ENCODE results near the gene SLC30A10.
"Not testable (repeated sequence)": the region's sequence is repeated elsewhere in the genome, so short reads cannot be mapped to it uniquely, and the experiment has no call there.

SLC30A10 gene

DNA sequence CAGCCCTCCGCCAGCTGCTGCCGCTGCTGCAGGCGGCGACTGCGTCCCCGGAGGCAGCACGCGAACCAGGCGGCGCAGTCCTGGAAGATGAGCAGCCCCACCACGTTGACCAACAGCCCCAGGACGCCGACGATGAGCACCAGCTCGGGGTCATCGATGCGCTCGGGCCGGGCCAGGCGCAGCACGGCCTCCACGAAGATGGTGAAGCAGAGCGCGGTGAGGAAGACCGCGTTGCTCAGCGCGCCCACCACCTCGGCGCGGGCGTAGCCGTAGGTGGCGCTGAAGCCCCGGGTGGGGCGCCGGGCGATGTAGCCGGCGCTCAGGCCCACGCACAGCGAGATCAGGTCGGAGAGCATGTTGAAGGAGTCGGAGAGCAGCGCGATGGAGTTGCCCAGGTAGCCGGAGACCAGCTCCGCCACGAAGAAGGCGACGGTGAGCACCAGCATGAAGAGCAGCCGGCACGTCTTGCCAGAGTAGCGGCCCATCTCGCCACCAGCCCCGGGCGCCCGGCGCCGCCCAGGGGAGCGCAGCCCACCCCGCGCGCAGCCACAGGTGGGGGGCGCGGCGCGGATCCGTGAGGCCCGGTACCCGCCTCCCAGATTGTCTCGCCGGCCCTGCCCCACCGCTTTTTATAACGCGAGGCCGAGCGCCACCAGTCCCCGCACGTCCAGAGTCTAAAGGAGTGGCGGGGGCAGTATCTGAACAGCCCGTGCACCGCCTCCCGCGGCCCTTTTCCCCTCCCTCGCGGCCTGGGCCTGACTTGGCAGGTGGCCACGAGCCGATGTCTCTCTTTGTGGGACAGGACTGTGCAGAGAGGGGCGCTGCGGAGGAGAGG lies at the start of gene SLC30A10:
Gene SLC30A10 (minus strand): TSS at position 602 of the 835 bp plus-strand sequence. CDS start 117 bp downstream, at position 485.
- DNase-seq, result peak; percentile 2

DNA sequence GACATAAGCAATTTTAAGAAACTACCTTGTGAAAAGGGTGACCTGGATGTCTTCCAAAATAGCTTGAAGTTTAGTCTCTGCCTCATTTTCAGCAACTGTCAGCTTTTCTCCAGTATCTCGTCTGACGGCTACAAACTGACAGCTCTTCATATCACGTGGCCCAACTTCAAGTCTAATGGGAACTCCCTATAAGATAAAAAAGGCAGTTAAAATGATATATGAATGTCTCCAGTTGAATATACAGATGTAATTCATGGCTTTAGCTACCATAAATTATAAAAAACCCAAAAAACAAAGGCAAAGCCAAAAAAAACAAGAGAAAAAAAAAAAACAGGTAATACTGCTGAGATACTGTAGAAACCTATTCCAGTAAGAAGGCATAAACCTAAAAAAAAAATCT lies 44.9 kb upstream of the SLC30A10 start:
- DNase-seq, result no peak

DNA sequence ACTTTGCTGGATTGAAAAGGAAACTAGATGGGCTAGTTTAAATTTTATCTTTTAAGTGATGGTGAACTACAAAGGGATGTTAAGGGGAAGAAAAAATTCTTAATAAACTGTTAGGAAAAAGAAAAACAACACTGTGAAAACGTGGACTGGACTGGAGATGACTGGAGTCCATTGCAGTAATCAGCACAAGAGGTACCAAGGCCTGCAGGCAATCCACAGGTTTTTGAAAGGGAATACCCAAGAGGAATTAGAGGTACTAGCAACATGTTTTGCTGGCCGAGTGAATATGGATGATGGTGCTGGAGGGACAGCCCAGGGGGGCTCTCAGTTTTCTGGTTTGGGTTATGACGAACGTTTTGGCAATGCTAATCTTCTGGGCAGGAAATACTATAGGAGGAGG lies 39.0 kb upstream of the SLC30A10 start:
- no peak for DNase-seq

DNA sequence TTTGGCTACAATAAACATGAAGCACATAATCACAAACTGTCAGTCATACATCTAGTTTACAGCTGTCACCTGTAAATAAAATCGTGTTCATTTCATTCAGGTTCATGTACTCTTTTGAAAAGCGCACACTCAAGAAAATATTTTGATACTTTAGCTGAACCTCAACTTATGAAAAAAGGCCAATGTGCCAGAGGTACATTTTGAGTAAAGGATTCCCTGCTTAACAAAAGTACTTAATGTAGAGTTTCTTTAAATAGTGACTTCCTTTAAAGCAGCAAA lies 37.7 kb upstream of the SLC30A10 start:
- no peak for DNase-seq

DNA sequence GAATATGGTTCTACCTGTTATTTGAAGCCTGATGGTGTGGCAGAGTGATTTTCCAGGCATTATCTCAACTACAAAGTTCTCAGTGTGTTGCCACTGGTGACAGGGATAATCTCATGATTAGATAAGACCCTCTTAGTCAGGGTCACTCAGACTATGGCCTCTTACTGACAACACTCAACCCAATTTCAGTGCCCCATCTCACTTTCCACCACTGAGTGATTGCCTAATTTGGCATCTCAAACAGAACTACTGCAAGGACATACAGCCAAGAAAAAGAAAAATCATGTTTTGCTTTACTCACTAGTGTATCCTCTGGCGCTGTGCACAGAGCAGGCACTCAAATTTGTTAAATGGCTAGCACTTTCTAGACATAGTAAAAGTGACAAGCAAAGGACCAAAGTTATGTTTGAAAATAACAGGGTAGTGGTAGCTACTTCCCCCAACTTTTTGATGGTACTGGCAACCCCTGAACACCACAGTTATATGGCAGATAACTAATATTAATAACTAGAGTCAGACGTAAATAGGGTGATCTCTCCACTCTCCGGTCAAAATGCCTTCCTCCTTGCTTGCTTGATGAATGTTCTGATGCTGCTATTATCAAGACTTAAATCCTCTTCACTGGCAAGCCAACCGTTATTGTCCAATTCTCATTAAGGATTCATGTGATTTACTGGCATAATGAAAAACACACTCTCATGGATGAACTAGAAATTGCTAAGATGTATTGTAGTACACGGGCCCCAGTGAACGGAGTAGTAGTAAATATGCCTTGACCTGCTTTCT lies 37.1 kb upstream of the SLC30A10 start:
- no peak for DNase-seq

DNA sequence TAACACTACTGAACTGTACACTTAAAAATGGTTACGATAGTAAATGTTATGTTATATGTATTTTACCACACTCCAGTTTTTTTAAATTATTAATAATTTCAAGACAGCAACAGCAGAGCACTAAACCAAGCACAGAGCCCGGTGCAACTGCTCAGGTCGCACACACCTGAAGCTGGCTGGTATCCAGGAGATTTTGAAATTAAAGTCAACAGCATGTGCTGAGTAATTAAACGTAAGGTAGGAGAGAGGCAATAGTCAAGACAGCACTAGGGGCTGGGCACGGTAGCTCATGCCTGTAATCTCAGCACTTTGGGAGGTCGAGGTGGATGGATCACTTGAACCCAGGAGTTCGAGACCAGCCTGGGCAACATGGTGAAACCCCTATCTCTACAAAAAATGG lies 35.1 kb upstream of the SLC30A10 start:
- no peak for DNase-seq

DNA sequence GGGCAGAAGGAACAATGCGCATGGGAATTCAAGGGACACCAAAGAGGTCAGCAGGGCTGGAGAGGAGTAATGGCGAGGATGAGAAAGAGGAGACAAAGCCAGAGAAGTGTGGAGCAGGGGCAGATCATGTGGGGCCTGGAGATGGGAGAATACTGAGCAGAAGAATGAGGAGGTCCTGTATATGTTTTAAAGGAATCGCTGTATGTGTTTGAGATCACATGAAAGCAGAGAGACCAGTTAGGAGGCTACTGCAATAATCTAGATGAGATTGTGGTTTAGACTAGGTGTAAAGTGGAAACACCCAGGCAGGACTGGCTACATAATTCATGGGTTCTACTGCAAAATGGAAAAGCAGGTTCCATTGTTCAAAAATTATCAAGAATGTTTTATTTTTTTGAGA lies 33.3 kb upstream of the SLC30A10 start:
- no peak for DNase-seq

DNA sequence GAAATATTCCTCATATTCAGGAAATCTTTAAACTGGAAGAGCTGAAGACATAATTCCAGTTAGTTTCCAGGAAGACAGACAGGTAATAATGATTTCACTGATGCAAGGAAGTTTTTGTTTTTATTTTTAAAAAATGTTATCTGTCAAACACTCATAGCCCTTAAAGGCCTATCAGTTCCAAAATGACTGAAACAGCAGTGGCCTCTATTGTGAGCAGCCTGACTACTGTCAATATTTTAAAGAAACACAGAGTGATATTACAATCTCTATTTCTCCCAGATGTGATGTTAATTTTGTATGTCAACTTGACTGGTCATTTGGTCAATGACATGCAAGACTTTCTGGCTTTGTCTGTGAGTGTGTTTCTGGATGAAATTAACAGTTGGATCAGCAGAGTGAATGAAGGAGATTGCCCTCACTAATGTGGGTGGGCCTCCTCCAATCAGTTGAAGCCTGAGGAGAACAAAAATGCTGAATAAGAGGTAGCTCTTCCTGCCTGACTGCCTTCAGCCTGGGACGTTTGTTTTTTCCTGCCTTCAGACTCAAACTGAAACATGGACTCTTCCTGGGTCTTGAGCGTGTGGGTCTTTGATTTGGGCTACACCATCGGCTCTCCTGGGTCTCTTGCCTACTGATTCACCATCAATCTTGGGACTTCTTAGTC lies 31.3 kb upstream of the SLC30A10 start:
- no peak for DNase-seq

DNA sequence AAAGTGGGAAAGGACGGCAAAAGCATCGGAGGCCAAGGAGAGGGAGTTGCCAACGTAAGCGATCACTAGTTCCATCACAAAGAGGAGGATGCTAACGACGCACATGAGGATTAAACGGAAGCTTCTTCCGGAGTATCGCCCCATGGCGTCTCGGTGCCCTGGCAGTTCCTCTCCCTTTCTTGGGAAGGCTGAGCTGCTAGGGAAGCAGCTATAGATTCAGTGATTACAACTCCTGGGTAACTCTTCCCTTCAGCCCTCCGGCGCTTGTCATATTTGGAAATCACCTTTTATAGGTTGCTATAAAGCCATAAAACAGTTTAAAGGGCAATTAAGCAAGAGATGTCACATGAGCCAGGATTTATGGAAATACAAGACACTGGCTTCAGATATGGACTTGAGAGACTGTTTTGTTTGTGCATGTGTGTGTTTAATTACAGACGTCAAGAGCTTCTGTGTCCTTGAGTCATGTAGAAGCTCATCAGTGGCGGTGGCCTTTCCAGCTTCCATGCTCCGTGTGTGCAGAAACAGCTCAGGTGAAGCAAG lies 30.6 kb upstream of the SLC30A10 start:
- no peak for DNase-seq

DNA sequence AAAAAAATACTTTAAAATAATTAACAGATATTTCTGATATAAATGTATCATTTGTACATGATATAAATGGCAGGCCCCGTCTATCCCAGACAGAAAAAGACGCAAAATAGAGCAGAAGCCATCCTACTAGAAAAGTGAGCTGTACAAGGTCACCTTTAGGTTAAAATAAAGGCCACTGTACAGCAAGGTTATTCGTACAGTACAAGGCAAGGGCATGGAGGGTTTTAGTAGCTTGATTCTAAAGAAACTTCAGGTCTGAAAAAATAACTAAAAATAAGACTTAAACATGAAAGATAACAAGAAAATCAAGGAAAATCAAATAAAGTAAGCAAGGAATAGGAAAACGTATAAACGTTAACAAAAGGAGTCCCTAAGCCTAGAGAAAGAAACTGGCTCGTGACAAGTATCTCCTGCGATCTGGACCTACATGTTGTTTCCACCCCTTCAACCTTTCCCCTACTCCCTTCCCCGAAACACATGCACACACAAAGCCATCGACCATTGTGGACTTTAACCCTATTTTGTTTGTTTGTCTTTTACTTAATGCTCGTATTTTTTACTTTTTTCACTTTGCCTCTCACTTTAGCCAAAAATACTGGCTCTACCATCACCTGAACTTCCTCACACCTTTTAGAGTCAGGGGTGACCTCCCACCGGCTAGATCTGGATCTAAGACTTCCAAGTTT lies 26.5 kb upstream of the SLC30A10 start:
- DNase-seq, result no peak

DNA sequence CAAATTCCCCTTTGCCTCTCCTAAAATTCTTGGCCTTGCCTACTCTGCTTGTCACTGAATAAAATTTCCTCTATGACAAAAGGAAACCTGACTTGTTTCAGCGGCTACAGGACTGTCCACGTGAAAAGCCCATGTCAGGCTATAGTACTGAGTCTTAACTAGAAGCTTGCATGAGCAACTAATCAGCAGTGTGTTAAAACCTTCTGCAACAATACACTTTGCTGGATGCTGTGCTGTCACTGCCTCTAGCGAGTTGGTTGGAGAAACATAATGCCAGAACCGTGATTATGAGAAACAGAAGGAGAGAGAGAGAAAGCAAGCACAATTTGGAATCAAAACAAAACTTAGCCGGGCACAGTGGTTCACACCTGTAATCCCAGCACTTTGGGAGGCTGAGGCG lies 25.7 kb upstream of the SLC30A10 start:
- no peak for DNase-seq

DNA sequence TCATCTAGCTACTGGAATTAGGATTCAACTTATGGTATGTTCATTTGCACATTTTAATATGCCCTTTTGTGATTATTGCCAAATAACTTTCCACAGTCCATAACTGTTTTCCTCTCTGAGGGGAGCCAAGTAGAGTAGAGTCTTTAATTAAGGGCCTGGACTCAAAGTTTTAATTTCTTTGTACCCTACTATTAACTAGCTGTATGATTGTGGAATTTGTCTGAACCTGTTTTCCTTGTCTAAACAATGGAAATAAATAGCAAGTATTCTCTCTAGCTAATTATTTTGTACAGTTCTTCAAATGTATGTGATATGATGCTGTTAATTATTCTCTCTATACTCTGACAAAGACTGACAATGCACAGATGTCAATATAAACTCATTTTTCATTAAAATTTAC lies 24.0 kb upstream of the SLC30A10 start:
- no peak for DNase-seq

DNA sequence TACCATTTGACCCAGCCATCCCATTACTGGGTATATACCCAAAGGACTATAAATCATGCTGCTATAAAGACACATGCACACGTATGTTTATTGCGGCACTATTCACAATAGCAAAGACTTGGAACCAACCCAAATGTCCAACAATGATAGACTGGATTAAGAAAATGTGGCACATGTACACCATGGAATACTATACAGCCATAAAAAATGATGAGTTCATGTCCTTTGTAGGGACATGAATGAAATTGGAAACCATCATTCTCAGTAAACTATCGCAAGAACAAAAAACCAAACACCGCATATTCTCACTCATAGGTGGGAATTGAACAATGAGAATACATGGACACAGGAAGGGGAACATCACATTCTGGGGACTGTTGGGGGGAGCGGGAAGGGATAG lies 20.9 kb upstream of the SLC30A10 start:
- not testable (repeated sequence) for DNase-seq

DNA sequence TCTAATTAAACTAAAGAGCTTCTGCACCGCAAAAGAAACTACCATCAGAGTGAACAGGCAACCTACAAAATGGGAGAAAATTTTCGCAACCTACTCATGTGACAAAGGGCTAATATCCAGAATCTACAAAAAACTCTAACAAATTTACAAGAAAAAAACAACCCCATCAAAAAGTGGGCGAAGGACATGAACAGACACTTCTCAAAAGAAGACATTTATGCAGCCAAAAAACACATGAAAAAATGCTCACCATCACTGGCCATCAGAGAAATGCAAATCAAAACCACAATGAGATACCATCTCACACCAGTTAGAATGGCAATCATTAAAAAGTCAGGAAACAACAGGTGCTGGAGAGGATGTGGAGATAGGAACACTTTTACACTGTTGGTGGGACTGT lies 20.4 kb upstream of the SLC30A10 start:
- DNase-seq, result not testable (repeated sequence)

DNA sequence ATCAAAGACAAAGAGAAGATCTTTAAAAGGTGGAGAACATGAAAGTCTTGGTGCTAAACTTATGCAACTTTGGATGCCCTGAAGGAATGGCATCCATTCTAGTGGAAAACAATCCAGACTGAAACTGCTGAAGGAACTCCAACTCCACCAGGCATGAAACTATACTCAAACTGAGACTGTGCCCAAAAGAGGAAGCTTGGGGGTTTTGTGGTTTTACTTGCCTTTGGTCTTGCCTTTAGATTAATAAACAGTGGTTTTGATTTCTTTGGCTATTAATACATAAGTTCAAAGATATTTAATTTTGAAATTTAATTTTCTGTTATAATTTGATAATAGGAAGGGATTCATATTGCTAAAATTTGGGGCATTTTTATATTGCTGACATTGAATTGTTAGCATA lies 17.4 kb upstream of the SLC30A10 start:
- DNase-seq, result no peak

DNA sequence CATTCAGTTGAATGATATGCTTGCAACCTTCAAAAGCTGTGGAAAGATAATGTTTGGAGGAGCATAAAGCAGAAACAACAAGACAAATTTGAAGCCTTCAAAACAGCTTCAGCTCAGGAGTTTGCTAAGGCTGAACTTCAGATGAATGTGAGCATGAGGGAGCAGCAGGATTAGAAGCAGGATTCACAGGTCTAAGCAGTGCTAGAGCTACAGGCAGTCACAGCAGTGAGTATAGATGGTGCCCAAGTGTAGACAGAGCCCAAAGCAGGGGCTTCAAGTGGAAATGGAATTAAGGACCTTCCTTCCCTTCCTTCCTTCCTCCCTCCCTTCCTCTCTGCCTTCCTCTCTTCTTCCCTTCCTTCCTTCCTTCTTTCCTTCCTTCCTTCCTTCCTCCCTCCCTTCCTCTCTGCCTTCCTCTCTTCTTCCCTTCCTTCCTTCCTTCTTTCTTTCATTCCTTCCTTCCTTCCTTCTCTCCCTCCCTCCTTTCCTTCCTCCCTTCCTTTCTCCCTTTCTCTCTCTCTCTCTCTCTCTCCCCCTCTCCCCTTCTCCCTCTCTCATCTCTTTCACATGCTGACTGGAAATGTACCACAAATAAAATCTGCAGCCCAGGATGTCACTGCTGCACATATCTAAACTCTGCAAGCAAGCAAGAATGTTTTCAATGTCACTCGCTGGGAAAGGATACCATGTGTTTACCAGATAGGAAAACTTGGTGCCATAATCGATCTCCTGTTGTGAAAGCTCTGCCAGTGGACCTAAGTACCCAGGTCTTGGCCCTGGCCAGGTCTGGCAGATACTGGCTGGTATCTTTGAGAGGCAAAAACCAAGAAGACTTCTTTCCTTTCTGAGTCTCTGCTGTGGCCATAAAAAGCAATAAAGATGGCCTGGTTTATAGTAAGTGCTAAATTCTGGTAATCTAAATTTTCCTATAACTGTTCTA lies 13.1 kb upstream of the SLC30A10 start:
- DNase-seq, result no peak

DNA sequence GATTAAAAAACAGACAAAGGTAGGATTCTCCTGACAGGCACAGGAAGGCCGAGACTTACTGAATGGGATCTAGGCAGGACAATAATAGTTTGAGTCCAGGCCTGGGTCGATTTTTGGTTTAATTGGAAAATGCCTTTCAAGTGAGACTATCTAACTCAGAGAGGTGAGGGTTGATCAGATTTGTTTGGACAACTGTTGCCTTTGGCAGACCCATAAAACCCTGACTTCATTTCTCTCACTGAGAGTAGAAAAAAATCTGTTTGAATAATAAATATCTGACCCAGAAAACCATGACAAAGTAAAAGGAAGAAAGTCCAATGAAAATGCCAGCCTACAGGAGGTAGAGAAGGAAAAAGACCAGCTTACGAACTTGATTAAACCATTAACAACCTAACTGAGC lies 12.3 kb upstream of the SLC30A10 start:
- no peak for DNase-seq

DNA sequence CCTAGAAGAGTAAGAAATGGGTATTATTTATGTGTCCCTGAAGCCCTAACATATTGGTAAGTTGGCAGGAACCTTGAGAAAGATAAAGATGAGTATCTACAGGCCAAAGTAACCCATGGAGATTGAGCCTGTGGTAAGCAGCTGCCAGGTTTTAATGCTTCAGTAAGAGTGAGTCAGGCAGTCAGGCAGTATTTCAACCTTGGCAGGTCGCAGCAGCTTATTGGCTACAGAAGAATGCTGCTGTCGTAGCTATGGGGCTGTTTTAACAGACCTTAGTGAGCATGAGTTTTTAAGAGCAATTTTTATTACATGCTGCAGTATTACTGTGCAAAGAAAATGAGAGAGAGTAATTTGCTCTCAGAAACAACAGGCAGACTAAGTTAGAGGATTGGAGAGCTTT lies 10.3 kb upstream of the SLC30A10 start:
- DNase-seq, result no peak

DNA sequence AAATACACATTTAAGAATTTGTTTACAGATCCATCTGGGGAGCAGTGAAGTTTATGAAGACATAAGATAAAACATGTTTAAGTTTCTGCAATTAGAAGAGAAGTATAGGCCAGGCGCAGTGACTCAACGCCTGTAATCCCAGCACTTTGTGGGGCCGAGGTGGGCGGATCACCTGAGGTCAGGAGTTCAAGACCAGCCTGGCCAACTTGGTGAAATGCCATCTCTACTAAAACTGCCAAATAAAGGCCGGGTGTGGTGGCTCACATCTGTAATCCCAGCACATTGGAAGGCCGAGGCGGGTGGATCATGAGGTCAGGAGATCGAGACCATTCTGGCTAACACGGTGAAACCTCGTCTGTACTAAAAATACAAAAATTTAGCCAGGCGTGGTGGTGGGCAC lies 5.4 kb upstream of the SLC30A10 start:
- not testable (repeated sequence) for DNase-seq

DNA sequence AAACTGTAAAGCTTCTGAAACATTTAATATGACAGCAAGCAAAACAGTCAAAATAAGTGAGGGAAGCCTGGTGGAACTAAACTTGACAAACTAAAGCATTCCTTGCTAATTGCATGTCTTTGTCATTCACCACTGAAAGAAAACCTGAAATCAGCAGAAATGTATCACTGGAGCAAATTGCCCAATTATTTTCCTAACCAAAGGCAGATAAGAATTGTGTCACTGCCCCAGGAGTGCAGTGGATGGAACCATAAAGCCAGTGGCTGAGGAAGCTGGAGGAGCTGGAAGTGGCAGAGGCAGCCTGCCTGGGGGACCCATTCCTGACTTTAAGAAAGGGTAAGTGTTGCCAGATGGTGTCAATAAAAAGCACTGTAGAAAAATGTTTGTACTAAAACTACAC lies 2.7 kb upstream of the SLC30A10 start:
- no peak for DNase-seq

DNA sequence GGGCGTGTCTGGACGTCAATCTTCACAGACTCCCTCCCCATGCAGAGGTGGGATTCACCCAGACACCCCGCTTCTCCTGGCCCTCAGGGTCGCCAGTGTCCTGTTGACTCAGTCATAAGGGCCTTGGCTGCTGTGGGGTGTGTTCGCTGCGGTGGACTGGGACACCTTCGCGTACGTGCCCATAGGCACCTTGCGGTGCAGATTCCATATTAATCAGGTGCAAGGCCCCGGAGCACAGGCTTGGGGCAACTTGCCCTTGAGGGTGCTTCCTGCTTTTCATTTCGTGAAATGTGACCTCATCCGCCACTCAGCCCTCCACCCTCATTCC lies 398 bp upstream of the SLC30A10 start:
- DNase-seq, result no peak
